ENCODE measurements around the gene TMEM229A. TPM values are rescaled to one million over a fixed set of nuclear protein-coding genes. Genes with fewer than 3 reads are reported as not detected.
"Not testable (repeated sequence)": the region's sequence is repeated elsewhere in the genome, so short reads cannot be mapped to it uniquely, and the experiment has no call there.

Gene TMEM229A
- polyA plus RNA-seq, 3 donors, result 0.08 to 0.10 TPM; not detected in 1

DNA sequence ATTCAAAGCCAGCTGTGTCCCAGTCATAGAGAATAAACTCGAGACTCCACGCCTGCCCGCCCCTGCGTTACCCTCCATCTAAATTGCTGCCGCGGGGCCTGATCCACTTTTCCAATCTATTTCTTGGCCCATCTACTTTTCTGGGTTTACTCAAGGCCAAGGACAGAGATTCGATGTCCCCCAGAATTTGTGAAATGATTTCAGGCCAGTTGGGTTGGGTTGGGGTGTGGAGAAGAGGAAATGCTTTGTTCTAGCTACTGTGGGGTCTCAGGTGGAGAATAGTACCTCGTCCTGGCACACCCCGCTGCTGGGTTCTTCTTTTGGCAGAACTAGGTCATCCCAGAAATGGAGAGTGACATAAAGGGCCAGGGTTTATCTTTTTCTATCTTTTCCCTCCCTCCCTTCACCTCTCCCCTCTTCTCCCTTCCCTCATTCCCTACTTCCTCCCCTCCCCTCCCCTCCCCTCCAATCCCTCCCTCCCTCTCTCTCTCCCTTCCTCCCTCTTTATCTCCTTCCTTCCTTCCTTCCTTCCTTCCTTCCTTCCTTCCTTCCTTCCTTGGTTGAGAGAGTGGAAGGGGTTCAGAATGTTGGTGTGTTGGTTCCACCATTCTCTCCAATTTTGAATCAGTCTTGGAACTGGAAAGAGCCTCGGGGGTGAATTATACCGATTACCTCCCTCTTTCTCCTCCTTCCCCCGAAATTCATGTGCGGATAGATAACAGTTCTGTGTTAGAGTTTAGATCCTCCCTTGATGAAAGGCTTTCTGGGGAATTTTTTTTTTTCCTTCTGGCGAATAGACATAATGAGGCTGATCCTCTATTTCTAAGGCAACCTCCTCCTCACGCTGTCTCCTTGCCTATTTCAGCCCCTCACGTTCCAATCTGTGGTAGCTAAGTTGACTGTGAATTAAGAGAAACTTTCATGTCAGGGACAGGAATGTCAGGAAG lies 1.2 kb upstream of the TMEM229A start:
- DNase-seq, result no peak

DNA sequence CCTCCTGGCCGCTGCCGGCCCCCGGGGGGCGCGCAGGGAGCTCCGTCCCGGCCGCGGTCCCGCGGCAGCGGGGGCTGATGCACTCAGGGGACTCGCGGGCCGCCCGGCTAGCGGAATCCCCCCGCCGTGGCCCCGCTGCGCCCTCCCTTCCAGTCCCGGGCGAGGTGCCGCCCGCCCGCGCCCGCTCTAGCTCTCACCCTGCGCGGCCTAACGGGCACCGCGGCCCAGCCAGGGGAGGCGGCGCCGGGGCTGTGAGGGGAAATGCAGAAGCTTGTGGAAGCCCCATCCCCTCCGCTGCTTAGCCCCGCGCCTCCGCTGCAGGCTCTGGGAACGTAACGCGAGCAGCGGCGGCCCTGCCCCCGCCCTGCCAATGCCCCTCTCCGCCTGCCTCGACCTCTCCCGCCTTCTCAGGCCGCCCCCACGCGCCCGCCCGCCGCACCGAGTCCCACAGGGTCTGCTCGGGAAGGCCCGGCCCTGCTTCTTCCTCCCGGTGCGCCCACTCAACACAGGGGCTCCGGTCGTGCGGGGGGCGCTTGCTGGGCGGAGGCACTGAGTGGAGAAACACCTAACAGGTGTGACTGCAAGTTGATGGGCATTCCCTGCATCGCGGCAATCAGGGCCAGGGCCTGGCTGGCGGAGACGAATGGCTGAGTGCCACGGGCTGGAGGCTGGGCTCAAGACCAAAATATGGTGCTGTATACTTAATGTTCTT lies 384 bp upstream of the TMEM229A start:
- peak; percentile 12 for DNase-seq

DNA sequence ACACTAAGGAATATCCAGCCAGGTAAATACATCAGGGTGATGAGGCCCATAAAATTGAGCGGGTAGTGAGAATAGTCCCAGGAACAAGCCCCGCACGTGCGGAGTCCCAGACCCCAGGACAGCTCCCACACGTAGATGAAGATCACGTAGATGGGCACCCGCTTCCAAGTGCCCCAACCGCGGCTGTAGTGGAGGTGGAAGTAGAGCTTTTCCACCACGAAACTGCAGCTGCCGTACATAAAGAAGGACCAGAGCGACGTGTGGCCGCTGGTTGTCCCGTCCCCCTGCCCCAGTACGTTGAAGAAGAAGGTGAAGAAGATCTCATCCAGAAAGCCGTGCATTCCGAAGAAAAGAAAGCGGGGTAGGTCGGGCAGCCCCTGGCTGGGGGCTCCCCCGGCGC lies 948 bp downstream of the TMEM229A start:
- no peak for DNase-seq

DNA sequence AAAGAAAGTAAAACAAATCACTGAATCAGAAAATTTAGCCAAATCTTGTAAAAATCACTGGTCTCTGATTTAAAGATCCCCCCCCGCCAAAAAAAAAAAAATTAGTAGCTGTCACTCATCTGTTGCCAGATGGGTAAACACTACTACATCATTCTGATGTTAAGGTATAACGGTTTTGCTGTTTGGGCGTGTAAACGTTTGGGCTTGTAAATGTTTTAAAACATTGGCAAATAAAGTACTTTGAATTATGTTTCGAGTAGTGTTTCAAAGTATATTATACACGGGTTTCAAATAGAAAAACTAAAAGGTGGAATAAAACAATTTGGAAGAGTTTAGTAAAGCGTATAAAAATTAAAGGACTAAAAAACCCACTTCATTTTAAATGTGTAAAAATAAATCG lies 1.5 kb downstream of the TMEM229A start:
- DNase-seq, result no peak

DNA sequence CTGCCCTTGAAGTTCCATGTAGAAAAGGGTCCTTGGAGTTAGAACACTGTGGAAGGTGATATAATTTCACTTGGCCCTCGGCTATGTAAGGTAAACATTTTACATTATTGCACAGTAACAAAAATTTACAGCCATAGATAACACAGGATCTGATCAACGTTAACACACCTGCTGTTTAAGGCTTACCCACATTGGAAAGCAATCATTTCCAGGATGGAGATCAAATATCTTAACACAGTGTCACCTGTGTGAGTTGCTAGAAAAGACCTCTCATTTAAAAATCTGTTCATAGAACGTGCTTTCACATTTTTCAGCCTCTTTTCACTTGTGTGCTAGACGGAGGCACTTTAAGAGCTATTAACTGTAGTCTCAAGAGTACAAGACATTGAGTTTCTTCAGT lies 1.9 kb downstream of the TMEM229A start:
- no peak for DNase-seq

DNA sequence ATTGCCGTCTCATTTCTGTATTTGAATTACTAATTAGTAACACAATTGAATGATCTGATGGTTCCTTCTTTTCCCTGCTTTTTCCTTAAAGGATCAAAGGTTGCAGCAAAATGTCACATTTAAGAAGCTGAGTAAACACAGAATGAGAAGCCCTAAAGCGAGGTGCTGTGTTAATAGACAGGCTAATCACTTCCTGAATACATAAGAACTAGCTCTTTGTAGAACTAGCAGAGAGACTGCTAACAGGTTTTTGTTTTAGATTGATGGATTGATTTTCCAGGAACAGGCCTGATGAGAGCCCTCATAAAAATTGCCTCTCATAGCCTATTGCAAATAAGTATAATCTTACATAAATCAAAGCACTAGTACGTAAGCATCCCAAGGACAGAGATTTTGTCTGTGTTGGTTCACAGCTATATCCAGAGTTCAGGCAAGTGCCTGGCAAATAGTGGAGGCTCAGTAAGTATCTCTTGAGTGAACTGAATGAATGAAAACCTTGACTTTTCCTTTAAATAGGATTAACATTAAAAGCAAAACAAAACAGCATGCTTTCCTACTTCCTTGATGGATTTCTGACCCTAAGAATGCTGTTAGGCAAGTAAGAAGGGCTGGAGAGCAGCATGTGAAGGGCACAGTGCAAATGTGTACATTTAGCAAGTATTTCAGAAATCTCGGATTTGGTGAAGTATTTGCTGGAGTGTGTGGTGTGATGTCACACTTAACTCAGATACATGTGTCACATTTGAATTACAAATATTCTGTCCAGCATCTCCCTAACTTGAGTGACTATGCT lies 3.3 kb downstream of the TMEM229A start:
- DNase-seq, result no peak

DNA sequence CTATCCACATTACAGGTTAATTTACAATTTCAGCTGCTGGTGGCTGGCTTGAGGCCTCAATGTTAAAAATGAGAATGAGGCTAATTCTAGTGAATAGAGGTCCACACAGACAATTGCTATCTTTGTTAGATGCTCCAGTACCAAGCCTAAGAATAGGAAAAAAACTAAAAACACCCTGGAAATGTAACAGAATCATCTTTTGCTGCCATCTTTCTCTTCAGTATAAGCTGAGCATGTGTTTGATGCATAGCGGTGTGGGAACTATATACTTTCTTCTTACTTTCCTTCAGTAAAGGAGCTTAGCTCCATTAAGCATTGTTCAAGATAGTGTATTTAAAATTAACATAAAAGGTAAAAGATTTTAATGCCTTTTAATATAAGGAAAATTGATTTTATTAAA lies 5.6 kb downstream of the TMEM229A start:
- DNase-seq, result no peak

DNA sequence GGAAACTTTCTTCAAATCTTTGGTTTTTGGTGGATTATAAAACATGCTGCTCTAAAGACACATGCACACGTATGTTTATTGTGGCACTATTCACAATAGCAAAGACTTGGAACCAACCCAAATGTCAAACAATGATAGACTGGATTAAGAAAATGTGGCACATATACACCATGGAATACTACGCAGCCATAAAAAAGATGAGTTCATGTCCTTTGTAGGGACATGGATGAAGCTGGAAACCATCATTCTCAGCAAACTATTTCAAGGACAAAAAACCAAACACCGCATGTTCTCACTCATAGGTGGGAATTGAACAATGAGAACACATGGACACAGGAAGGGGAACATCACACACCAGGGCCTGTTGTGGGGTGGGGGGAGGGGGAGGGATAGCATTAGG lies 8.5 kb downstream of the TMEM229A start:
- not testable (repeated sequence) for DNase-seq

DNA sequence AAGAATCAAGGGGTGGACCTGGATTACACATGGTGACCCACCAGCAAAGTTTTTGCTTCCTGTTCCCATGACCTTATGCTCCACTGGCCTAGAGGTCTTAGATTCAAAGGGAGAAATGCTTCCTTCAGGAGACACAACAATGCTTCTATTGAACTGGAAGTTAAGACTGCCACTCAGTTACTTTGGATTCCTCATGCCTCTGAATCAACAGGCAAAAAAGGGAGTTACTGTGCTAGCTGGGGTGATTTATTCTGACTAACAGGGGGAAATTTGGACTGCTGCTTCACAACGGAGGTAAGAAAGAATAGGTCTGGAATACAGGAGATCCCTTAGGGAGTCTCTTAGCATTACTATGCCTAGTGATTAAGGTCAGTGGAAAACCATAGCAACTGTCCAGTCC lies 10.3 kb downstream of the TMEM229A start:
- no peak for DNase-seq

DNA sequence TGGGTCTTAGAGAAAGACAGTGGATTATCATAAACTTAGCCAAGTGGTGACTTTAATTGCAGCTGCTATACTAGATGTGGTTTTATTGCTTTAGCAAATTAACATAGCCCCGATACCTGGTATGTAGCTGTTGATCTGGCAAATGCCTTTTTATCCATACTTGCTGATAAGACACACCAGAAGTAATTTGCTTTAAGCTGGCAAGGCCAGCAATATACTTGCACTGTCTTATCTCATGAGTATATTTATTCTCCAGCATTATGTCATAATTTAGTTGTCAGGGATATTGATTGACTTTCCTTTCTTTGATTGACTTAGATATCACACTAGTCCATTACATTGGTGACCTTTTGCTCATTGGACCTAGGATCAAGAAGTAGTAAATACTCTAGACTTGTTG lies 12.8 kb downstream of the TMEM229A start:
- DNase-seq, result no peak

DNA sequence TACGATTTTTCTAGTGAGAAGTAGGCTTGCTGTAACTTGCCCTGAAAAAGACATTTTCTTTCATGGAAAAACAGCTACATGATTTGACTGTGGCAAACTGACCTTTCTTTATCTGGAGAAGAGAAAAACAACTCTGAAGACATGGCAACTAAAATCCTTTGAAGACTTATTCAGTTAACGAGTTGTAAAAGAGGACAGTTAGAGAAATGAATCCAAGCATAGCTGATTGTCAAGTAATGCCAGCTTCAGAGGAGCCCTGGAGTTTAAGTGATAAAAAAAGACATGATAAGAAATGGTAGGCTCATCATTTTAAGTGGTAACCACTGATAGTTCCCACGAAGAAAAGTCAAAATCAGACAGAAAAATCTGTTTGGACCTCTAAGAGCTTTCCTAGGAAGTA lies 19.6 kb downstream of the TMEM229A start:
- no peak for DNase-seq

DNA sequence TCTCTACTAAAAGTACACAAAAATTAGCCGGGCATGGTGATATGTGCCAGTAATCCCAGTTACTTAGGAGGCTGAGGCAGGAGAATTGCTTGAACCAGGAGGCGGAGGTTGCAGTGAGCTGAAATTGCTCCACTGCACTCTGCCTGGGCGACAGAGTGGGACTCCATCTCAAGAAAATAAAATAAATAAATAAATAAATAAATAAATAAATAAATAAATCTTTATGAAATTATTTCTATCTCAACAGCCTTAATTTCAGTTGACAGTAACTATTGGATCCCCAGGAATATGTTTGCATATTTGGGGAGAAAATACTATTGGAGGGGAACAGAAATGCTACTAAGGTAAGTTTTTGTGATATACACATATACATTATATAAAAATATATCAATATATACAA lies 20.0 kb downstream of the TMEM229A start:
- DNase-seq, result no peak

DNA sequence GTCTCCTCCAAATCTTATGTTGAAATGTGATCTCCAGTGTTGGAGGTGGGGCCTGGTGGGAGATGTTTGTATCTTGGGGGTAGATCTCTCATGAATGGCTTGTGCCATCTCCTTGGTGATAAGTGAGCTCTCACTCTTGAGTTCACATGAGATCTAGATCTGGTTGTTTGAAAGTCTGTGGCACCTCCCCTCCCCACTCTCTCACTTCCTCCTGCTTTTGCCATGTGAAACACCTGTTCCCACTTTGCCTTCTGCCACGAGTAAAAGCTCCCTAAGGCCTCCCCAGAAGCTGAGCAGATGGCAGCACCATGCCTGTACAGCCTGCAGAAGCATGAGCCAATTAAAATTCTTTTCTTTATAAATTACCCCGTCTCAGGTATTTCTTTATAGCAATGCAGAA lies 23.5 kb downstream of the TMEM229A start:
- DNase-seq, result no peak

DNA sequence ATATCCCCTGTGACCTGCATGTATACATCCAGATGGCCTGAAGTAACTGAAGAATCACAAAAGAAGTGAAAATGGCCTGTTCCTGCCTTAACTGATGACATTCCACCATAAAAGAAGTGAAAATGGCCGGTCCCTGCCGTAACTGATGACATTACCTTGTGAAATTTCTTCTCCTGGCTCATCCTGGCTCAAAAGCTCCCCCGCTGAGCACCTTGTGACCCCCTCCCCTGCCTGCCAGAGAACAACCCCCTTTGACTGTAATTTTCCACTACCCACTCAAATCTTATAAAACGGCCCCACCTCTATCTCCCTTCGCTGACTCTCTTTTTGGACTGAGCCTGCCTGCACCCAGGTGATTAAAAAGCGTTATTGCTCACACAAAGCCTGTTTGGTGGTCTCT lies 24.6 kb downstream of the TMEM229A start:
- DNase-seq, result not testable (repeated sequence)

DNA sequence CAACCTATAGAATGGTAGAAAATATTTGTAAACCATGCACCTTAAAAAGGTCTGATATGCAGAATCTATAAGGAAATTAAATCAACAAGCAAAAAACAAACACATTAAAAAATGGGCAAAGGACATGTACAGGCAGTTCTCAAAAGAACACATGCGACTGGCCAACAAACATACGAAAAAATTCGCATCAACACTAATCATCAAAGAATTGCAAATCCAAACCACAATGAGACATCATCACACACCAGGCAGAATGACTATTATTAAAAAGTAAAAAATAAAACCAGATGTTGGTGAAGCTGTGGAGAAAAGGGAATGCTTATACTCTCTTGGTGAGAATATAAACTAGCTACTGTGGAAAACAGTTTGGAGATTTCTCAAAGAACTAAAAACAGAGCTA lies 33.2 kb downstream of the TMEM229A start:
- DNase-seq, result no peak

DNA sequence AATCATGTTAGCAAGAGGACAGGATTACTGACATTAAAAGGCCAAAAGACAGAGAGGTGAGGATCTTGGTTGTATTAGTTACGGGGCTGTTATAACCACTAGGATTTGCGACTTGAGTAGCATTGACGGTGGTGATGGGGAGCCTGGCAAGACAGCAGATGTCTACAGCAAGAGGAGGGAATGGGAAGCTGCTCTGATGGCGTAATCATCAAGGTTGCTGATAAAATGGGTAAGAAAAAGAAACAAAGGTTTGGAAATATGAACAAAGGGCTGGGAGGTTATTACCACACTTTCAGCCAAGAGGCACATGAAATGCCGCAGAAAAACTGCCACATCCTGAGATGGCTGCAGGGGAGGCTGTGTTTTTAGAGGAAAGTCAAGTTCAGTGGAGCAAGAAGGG lies 33.9 kb downstream of the TMEM229A start:
- DNase-seq, result no peak

DNA sequence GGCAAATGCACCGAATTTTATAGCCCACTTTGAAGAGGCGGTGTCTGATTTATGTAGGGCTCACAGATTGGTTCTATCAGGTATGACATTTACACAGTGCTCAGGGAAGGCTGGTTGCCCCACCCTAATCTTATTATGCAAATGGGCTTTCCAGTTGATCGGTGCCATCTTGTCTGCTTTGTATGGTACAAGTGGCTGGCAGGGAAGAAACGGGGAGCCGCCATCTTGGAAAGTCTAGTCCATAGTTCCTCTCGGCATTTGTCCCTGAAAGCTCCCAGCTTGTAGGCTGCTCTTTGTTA lies 36.6 kb downstream of the TMEM229A start:
- no peak for DNase-seq

DNA sequence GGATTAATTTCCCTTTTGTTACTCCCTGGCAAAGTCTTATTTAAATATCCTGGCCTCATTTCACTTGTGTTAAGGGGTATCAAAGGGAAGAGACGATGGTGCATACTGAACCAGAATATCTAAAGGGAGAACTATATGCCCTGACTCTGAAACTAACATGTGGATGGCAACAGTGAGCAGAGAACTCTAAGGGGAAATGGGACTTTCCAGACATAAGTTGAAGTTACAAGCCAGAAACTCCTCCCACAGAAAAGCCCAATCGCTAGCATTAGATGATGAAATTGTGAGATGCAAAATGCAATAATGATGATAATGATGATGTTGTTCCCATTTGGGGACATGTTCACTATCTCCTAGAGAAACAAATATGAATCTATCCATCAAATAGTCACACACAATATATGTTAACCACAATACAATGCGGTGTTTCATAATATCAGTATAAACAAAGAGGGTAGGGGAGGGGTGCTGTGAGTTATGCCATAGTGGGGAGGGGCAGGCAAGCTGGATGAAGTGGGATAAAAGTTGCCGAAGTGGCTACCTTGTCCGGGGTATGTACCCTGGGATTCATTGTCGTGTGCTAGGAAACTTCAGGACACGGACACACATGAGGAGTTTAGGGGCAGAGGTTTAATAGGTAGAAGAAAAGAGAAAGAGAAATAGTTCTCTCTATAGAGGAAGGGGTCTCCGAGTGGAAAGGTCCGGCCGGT lies 37.1 kb downstream of the TMEM229A start:
- DNase-seq, result no peak

DNA sequence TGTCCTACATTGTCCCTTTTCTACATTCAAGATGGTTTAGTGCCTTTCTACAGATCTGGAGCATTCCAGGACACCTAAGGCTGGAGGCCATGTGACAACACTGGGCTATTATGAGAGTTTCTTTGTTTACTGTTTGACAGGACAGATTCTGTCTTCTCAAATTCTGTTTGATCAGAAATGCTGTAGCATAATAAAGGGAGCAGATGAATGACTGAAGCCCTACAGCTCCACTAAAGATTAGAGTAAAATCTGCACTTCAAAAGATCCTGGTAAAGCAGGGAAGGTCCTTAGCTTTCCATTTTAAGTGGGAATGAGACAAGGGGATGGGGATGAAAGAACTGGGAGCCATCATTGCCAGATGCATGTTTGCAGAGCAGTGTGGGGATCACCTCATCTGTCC lies 38.4 kb downstream of the TMEM229A start:
- DNase-seq, result no peak

DNA sequence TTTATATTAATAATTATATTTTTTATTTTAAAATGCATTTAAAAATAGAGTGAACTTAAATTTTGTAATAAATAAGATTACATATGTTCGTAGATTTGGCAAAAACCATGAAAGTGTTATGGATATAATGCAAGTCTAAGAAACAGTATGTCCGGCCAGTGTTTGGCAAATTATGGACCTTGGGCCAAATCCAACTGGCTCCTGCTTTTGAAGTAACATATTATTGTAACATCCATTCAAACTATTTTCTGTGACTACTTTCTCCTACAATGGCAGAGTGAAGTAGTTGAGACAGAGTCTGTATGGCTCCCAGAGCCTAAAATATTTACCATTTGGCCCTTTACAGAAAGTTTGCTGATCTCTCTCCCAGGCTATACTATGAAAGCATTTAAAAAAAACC lies 38.9 kb downstream of the TMEM229A start:
- no peak for DNase-seq

DNA sequence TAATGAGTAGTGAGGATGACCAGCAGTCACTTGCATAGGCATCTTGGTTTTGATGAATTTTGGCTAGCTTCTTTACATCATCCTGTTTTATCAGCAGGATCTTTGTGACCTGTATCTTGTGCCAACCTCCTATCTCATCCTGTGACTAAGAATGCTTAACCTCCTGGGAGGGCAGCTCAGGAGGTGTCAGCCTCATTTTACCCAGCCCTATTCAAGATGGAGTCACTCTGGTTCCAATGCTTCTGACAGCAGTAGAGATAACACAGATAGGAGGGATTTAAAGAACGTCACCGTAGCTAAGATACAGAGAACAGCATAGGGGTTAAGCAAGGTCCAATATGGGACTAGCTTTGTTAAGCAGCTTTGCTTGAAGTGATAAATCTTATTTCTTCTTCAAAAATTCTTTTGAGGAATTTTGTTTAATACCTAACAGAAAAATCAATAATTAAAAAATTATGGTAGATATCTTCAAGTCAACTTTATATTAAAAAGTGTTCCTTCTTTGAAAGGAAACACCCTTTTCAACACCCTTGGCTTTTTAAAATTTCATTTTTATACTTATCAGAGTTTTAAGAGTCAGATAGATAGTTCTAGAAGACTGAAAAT lies 39.9 kb downstream of the TMEM229A start:
- DNase-seq, result no peak

DNA sequence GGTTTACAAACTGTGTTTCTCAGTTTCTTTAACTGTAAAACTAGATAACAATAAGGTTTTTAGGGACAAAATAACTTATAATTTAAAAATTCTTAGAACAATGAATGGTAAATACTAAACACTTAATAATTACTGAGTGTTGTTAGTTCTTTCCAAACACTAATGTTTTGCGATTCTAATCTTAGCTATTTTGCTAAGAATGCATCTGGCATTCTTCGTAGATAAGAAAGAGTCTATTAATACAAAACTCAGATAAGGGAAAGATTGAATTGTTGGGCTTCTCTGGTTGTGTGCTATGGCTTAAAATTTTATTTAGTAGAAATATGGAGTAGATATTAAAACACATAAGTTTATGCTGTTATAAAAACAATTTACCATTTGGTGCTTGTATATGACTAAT lies 45.4 kb downstream of the TMEM229A start:
- no peak for DNase-seq
